Measurements from ENCODE around the gene SCEL.

SCEL gene

DNA sequence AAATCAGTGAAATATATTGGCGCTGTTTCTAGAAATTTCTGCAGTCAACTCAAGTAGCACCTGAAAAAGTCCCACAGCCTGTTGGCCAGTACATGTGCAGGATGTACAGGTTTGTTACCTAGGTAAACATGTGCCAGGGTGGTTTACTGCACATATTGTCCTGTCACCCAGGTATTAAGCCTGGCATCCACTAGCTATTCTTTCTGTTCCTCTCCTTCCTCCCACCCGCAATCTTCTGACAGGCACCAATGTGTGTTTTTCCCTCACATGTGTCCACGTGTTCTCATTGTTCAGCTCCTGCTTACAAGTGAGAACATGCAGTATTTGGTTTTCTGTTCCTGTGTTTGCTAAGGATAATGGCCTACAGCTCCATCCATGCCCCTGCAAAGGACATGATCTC, 13.1 kb upstream of the SCEL start:
- no peak for DNase-seq

- DNase-seq, result no peak
Measured at GRCh38 chr13:77523386-77523785, 12.1 kb upstream of the SCEL start.

DNA sequence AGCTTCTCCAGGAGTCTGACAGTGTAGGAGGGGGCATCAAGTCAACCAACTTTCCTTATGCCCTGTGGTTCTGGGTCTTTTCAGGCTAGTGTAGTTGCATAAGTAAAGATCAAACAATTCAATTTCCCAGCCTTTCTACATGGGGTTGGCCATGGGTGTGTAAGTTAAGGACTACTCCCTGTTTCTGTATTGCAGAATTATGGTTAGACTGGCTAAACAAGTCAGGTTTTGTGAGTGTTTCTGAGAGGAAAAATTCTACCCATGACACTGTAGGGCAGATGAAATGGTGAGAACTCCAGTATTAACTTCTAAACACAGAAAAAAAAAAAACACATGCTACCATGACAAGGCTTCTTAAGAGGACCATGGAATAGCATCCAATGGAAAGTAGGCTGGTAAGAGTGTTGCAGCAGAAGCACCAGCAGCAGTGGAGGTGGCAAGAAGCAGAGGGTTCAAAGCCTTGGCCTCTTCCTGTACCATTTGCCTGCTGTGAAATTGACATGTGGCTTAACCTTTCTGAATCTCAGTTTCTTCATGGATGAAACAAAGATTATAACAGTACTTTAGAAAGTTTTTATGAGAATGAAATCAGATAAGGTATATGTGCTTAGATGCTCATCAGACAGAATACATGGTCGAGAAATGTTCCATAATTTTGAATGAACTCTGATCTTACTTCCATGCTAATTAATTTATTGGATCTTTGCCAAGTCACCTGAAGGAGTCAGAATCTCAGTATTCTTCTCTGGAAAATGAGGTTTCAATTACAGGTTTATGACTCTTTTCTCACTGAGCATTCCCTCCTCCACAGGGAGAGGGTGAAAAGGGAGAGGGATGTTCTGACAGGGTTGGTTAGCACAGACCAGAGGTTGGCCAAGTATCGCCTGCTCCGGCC, 11.4 kb upstream of the SCEL start:
- DNase-seq, result no peak

GRCh38 chr13:77528414-77528813, 7.1 kb upstream of the SCEL start:
- no peak for DNase-seq

- no peak for DNase-seq
Measured at GRCh38 chr13:77528834-77529500, 6.5 kb upstream of the SCEL start.

DNA sequence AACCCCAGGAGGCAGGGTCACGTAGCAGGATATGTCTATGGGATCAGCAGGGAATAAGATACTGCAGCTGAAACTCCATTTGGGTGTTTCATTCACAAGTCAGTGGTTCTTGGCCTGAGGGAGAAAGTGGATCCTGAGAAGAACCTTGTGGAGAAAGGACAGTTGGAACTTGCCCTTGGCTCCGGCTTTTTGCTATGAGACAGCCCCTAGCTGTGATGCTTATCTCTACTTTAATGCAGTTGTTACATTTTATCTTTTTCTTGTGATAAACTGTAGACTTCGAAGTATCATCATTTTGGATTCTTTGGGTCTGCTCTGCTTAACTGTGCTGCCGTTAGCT, 6.0 kb upstream of the SCEL start:
- no peak for DNase-seq

DNA sequence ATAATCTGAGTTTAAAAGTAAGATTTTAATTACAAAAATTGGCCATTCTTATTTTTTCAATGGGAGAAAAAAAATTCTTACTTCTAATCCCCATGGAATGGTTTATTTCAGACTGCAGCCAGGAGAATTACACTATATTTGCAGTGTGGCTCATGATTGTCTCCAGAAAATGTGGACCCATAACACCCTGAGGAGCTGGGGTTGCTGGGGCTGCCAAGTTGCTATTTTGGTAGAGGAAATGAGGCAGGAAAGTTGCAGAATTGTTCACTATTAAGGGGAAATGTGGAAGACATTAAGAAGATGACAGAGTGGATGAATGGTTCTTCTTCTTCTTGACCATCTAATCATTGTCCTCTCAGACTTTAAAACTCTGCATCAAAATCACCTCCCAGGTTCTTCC, 4.6 kb upstream of the SCEL start:
- no peak for DNase-seq

- DNase-seq, result no peak
Measured at GRCh38 chr13:77532983-77533382, 2.5 kb upstream of the SCEL start.

- peak; percentile 6 for DNase-seq
Measured at GRCh38 chr13:77533875-77534788, 1.4 kb upstream of the SCEL start.

DNA sequence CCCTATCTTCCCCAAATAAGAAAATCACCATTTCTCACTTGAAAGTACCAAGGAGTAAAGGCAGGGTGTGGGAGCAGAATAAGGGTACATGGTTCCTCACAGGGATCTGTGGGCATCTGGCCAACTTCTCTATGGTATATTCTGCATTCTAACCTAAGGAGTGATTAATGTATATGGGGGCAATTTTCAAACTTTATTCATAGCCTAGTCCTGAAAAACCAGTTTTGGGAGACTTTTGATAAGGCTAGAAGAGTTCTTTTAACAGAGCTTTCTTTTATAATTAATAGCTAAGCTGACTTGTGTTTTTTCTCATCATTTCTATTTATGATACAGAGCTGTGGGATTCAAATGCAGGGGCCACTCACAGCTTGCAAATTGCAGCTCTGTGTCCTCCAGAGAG, 852 bp downstream of the SCEL start:
- DNase-seq, result no peak

GRCh38 chr13:77537289-77537919, 1.9 kb downstream of the SCEL start:
- no peak for DNase-seq

GRCh38 chr13:77543711-77544110, 8.2 kb downstream of the SCEL start:
- DNase-seq, result no peak

DNA sequence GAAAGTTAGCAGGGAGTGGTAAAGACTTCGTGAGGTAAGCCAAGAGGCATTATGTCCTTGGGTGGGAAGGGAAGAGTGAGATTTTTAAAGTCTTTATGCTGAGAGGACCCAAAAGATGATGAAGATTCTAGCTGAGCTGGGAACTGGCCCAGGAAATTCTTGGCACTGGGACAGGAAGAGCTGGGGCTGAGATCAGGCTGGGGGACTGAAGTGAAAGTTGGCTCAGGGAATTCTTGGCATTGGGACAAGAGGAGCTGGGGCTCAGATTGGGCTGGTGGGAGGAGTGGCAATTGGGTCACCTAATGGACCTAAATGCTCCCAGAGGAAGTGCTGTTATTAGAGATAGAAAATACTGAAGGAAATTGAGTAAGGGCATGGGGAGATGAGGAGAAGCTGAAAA, 8.8 kb downstream of the SCEL start:
- DNase-seq, result no peak

DNA sequence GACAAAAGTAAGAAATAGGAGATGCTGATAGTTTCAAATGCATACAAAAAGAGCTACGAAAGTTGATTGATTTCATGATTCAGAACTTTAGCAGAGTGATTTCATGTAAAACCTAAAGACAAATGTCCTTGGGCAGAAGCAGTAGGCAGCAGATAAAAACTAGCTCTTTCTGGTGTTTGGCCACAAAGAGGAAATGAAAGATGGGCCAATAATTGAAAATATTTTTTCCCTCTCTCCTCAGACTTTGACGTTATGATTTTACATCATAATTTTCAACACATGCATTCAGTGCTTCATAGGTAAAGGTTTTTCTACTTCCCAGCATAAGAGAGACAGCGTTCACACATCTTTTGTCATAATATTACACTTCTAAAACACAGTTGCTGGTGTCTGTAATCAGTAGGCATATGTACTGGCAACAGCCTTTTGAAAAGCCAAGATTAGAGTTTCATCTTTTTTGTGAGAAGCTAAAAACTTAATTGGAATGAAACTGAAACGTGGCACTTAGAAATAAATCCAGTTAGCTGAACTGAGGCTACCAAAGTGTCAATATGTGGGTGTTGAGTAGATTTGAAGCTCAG, 9.3 kb downstream of the SCEL start:
- DNase-seq, result no peak

- peak; percentile 10 for DNase-seq
Measured at GRCh38 chr13:77545626-77546412, 10.3 kb downstream of the SCEL start.

DNA sequence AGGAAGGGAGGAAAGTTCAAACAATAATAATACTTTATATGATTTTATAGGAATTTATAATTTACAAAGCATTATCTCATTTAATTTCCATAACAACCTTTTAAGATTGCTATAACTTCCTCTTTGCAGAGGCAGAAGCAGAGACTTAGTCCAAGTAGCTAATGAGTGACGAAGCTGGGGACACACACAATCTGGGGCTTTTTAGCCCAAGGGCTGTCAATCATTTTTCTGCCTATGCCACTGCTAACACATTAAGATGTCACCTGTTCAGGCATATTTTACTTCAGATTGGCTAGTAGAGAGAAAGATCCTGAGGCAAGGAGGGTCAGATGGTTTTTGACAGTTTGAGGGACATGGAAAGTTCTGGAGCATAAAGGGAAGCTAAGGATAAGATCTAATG, 12.6 kb downstream of the SCEL start:
- DNase-seq, result no peak

DNA sequence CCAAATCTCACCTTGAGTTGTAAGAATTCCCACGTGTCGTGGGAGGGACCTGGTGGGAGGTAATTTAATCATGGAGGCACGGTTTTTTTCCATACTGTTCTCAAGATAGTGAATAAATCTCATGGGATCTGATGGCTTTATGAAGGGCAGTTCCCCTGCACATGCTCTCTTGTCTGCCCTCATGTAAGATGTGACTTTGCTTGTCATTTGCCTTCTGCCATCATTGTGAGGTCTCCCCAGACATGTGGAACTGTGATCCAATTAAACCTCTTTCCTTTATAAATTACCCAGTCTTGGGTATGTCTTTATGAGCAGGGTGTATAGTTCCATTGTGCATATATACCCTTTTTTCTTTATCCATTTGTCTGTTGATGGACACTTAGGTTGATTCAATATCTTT, 13.1 kb downstream of the SCEL start:
- no peak for DNase-seq

DNA sequence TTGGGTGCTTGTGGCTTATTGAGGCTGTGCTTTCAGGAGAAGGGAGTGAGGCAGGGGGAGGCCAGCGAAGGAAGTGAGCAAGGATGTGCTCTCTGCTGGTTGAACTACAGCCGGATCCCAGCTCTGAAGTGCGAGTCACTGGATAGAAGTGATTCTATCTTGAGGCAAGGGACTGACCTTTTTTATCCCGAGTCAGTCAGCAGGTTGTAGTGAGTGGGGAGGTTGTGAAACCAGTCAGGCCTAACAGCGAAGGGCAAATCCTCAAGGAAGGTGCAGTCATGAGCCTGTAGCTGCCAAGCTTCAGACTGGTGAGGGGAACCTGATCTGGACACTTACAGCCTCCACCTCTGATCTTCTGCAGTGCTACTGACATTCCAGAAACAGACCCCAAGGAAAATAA, 18.6 kb downstream of the SCEL start:
- no peak for DNase-seq

DNA sequence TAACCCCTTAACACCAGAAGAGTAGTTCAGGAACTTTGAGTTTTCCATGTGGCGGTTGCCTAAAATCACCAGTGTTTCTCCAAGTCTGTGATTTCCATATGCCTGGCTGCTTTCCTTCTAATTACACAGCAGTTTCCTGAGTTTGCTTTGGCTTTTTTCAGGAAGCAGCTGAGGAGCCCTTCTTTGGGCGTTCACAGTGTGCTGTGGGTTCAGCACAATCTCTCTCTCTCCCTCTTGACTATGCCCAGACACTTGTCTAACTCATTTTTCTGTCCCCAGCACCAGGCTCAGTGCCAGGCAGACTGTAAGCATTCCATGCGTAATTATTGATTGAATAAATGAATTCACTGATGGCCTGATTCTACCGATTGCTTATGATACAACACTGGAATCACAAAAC, 19.7 kb downstream of the SCEL start:
- DNase-seq, result no peak

DNA sequence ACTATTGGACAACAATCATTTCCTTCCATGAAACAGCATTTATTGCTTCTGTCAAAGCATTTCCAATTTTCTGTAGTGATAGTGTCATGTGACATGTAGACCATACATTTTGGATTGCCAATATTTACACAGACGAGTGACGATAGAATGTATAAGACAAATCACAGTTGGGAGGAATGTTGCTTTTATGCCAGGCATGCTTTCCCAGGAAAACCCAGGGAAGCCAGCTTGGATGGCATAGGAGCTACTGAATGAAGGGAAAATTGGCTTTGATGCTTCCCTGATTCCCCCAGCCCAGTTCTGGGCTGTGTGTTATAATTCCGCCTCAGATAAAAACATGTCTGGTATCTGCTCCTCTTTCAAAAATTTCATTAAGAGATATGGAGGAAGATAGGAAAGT, 22.5 kb downstream of the SCEL start:
- no peak for DNase-seq

DNA sequence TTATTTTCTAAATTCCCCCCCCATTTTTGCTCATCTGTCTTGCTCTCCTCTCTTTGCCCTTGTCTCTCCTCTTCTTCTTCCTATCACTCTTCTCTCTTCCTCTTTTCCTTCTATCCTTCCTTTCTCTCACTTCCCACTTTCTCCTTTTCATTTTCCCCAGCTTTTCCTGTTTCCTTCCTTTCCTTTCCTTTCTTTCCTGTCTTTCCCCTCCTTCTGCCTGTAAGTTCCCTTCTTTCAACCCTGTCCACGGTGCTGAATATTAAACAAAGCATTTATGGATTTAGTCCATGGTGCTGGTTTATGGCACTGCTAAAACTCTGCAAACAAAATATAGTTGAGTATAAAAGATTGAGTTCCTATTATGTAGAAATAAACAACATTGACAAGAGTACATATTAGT, 27.6 kb downstream of the SCEL start:
- no peak for DNase-seq

DNA sequence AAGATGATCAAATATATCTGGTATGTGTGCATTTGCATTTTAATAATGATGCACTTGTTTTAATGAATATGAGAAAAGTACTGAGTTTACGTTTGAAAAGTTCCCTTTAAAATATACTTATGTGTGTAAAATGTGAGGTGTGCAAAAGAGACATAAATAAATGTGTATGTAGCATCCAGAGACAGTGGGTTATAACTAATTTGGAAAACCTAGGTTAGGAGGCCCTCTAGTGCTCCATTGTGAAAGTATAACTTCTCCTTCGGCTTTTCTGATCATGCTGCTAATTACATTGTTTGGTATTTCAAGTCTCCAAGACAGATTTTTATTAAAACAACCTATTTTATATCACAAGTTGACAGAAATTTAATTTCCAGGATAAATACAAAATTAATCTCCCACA, 30.1 kb downstream of the SCEL start:
- peak; percentile 5 for DNase-seq
